Liver (tissue), 9 donors: ENCODE data around the gene TM4SF1. TPM values are rescaled to one million over a fixed set of nuclear protein-coding genes. Genes with fewer than 3 reads are reported as not detected.
A peak's percentile ranks its signal among the peaks of the same experiment; 100 is the strongest.

Experiments
- DNase-seq: peaks from one replicate; pipeline ENCODE4 v3.0.0-alpha.2; 2017; ENCODE audit warnings: low spot score
- H3K27ac ChIP-seq, 2 donors: one replicate each; pipeline ENCODE4 v1.7.0; 2013; ENCODE audit warnings: inconsistent platforms in 2 of 2, low read length in 2 of 2, control low read depth in 1 of 2, low read depth in 1 of 2, mild to moderate bottlenecking in 1 of 2
- H3K27me3 ChIP-seq, 4 donors: one replicate each; pipeline versions ENCODE4 v1.6.1 to v1.7.0; 2013; ENCODE audit warnings: low read length in 3 of 4, inconsistent platforms in 1 of 4, mild to moderate bottlenecking in 1 of 4, moderate library complexity in 1 of 4; ENCODE audit not compliant: control insufficient read depth in 4 of 4, insufficient read depth in 4 of 4
- H3K36me3 ChIP-seq, 4 donors: one replicate each; pipeline versions ENCODE4 v1.6.1 to v1.7.0; 2013; ENCODE audit warnings: low read length in 3 of 4, mild to moderate bottlenecking in 3 of 4, low read depth in 1 of 4, moderate library complexity in 1 of 4; ENCODE audit not compliant: control insufficient read depth in 4 of 4, insufficient read depth in 3 of 4
- H3K4me1 ChIP-seq, 4 donors: one replicate each; pipeline versions ENCODE4 v1.6.1 to v1.7.0; 2013; ENCODE audit warnings: low read length in 3 of 4, mild to moderate bottlenecking in 3 of 4, moderate library complexity in 1 of 4; ENCODE audit not compliant: control insufficient read depth in 4 of 4, insufficient read depth in 4 of 4
- H3K4me3 ChIP-seq, 3 donors: one replicate each; pipeline versions ENCODE4 v1.6.1 to v1.7.0; 2013; ENCODE audit warnings: low read length in 3 of 3, control low read depth in 1 of 3, low read depth in 1 of 3, mild to moderate bottlenecking in 1 of 3
- H3K9ac ChIP-seq, 2 donors: one replicate each; pipeline ENCODE4 v1.7.0; 2013; ENCODE audit warnings: low read length in 2 of 2, mild to moderate bottlenecking in 2 of 2, moderate library complexity in 2 of 2, control low read depth in 1 of 2, low read depth in 1 of 2
- H3K9me3 ChIP-seq, 4 donors: one replicate each; pipeline versions ENCODE4 v1.6.1 to v1.7.0; 2013; ENCODE audit warnings: low read length in 3 of 4; ENCODE audit not compliant: control insufficient read depth in 4 of 4
- CTCF ChIP-seq: fragments of 150-350 bp; IDR thresholded peaks from 2 replicates; pipeline ENCODE4 v1.5.1; 2017; ENCODE audit warnings: improper control_type of control experiment, low read depth, low read length; ENCODE audit not compliant: missing input control
- FOXA1 ChIP-seq: IDR thresholded peaks from 2 replicates; pipeline ENCODE4 v1.6.1; 2016; ENCODE audit warnings: antibody characterized with exemption
- FOXA2 ChIP-seq: IDR thresholded peaks from 2 replicates; pipeline ENCODE4 v1.6.1; 2016; ENCODE audit warnings: antibody characterized with exemption
- MAX ChIP-seq: IDR thresholded peaks from 2 replicates; pipeline ENCODE4 v1.6.1; 2016; ENCODE audit warnings: antibody characterized with exemption
- NR2F2 ChIP-seq: IDR thresholded peaks from 2 replicates; pipeline ENCODE4 v1.6.1; 2016; ENCODE audit warnings: antibody characterized with exemption
- RAD21 ChIP-seq, 2 donors: IDR thresholded peaks; 2 replicates each; pipeline ENCODE4 v1.6.1; 2016; ENCODE audit warnings: antibody characterized with exemption in 2 of 2, mild to moderate bottlenecking in 2 of 2
- REST ChIP-seq: IDR thresholded peaks from 2 replicates; pipeline ENCODE4 v1.6.1; 2016; ENCODE audit warnings: antibody characterized with exemption, mild to moderate bottlenecking
- TAF1 ChIP-seq: conservative IDR thresholded peaks from 2 replicates; pipeline ENCODE4 v1.6.1; 2016; ENCODE audit warnings: antibody characterized with exemption, mild to moderate bottlenecking
- YY1 ChIP-seq: IDR thresholded peaks from 2 replicates; pipeline ENCODE4 v1.6.1; 2016; ENCODE audit warnings: antibody characterized with exemption, mild to moderate bottlenecking
- ZBTB33 ChIP-seq: IDR thresholded peaks from 2 replicates; pipeline ENCODE4 v1.6.1; 2016; ENCODE audit warnings: antibody characterized with exemption
- WGBS: extraction: QIAGEN DNeasy Blood & Tissue Kit; methylation state at CpG from one replicate; pipeline ENCODE4 v1.1.7; 2013; 5-methylcytosine and 5-hydroxymethylcytosine counted together
- polyA plus RNA-seq, 2 donors: library from polyadenylated mRNA; stranded (reverse) in 1 of 2; unstranded in 1 of 2; fragments of 200-250 nt in 1 of 2; fragments of >200 nt in 1 of 2; fragmentation: Nextera tagmentation in 1 of 2; extraction: Ambion mirVana in 1 of 2; gene quantifications; one replicate each; pipeline versions ENCODE4 v1.2.1 to v1.2.3, GENCODE V29; 2013 to 2015
- total RNA-seq, 2 donors: library from RNA; depleted of rRNA; stranded (reverse); fragments of >200 nt; gene quantifications; one replicate each; pipeline ENCODE4 v1.2.3, GENCODE V29; 2014
- donor health status: healthy.
- donor health status: healthy.
- donor health status: healthy.
- donor health status: healthy.
- donor health status: healthy.

The TM4SF1 gene
- total and polyA plus RNA-seq, 4 donors, result 20.0 to 31.5 (median 25.1) TPM

GRCh38 chr3:149371001-149371722 is 6.3 kb downstream of the TM4SF1 start:
- H3K4me1 ChIP-seq, result peaks cover 0 to 14% (median 5%) of the 10 kb centered on the region in 4 donors
- H3K4me3 ChIP-seq, result no peak overlapping the region

GRCh38 chr3:149369991-149370866 is 7.2 kb downstream of the TM4SF1 start:
- peaks cover 0 to 3% (median 0%) of the 10 kb centered on the region in 4 donors for H3K36me3 ChIP-seq
- WGBS, result 66% methylated on average over 3 of the region's 3 CpGs
- DNase-seq, result no peak
- H3K27me3 ChIP-seq, result no peaks in the 10 kb centered on the region
- no peak overlapping the region for H3K27ac ChIP-seq
- no peak overlapping the region for H3K4me3 ChIP-seq
- H3K9me3 ChIP-seq, result no peaks in the 10 kb centered on the region
- peaks cover 0 to 14% (median 5%) of the 10 kb centered on the region in 4 donors for H3K4me1 ChIP-seq
- H3K9ac ChIP-seq, result no peak overlapping the region
- TF ChIP-seq FOXA2, result no peak
- TF ChIP-seq TAF1, result no peak
- TF ChIP-seq CTCF, result no peak
- no peak for TF ChIP-seq REST
- TF ChIP-seq MAX, result no peak

More at GRCh38 chr3:149371001-149371722, 6.3 kb downstream of the TM4SF1 start:
- no peak for DNase-seq
- H3K27me3 ChIP-seq, result no peaks in the 10 kb centered on the region
- no peaks in the 10 kb centered on the region for H3K9me3 ChIP-seq
- 68% methylated on average over 7 of the region's 7 CpGs for WGBS
- H3K36me3 ChIP-seq, result peaks cover 0 to 3% (median 0%) of the 10 kb centered on the region in 4 donors
- TF ChIP-seq RAD21 (IDR thresholded peaks at IDR 0.05) (no peak), TAF1 (no peak), YY1 (no peak), NR2F2 (no peak), FOXA1 (no peak), REST (no peak), ZBTB33 (no peak)
- H3K9ac ChIP-seq, result no peak overlapping the region
- H3K27ac ChIP-seq, result peak overlapping the region in 1 of 2 donors; percentile 24
